HG02588 (cell line): Measurements from ENCODE around the gene ARHGEF1.
"Not testable (repeated sequence)": the region's sequence is repeated elsewhere in the genome, so short reads cannot be mapped to it uniquely, and the experiment has no call there.

Experiments used
- ATAC-seq: cut with Tn5 transposase; IDR thresholded peaks from one replicate; pipeline ENCODE4 v1.9.1; 2021; ENCODE audit warnings: mild to moderate bottlenecking, moderate library complexity; ENCODE audit not compliant: unreplicated experiment

ARHGEF1 gene

DNA sequence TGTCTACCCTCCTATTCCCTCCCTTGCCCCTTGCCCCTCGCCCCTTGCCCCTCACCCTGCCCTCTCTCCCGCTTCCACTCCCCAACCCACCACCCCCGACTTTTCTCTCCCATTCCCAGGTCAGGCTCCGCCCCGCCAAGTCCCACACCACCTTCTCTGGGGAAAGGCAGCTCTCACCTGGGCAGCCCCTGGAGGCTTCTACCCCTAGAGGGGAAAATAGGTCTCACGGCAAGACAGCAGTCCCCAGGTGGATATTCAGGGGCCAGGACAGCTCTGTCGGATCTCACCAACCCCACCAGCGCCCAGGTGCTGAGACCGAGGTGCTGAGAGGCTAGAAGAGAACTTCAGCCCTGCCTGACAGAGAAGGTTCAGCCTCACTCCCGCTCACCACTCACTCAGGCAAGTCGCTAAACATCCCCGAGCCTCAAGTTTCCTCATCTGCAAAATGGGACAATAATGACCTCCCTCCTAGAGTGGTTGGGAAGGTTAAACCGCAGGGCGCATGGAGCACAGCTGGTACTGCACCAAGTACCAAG is 46.6 kb downstream of the ARHGEF1 start:
- ATAC-seq = no peak

- no peak for ATAC-seq
Observed at GRCh38 chr19:41930322-41930722, 47.3 kb downstream of the ARHGEF1 start.

DNA sequence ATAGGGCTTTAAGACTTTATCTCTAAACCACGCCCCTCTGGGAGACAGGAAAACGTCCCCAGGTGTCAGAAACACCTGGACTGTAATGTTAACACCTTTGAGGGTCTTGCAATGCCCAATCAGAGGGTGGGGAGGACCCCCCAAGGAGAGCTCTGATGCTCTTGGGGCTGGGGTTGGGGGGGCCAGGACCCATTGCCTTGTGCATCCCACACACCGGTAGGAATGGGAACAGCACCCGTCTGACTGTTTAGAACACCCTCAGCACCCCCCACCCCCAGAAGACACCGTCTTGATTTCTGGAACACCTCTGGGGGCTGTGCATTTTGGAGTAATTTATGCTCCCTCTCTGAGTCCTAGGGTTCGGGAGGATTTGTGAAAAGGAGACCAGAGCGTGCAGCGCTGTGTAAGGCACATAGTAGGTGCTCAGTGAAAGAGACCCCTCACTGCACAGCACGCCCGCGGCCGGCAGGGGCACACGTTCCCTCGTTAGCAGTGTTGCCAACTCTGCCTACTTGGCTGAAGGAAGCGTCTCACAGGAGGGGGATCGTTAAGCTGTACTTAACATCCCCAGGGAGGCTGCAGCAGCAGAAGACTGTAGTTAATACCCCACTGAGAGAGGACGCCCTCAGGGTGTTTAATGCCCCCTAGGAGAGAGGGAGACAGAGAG is 48.1 kb downstream of the ARHGEF1 start:
- no peak for ATAC-seq

DNA sequence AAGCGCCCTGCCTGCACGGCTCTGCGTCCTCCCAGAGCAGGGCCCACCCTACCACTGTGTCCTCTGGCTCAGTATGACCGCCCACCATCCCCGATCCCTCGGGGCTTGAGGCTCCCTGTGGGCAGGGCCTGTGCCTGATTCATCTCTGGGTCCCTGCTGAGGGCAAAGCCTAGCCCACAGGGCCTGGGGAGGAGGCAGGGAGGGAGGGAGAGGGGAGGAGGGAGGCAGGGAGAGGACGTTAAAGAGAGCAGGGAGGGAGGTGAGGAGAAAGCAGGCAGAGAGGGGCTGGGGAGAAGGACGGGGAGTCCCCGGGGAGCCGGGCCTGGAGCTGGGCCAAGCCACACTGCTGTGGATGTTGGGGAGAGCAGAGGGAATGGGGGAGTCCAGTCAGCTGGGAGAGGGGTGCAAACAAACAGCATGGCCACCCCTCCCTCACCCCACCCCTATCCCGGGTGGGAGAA is 49.3 kb downstream of the ARHGEF1 start:
- no peak for ATAC-seq

DNA sequence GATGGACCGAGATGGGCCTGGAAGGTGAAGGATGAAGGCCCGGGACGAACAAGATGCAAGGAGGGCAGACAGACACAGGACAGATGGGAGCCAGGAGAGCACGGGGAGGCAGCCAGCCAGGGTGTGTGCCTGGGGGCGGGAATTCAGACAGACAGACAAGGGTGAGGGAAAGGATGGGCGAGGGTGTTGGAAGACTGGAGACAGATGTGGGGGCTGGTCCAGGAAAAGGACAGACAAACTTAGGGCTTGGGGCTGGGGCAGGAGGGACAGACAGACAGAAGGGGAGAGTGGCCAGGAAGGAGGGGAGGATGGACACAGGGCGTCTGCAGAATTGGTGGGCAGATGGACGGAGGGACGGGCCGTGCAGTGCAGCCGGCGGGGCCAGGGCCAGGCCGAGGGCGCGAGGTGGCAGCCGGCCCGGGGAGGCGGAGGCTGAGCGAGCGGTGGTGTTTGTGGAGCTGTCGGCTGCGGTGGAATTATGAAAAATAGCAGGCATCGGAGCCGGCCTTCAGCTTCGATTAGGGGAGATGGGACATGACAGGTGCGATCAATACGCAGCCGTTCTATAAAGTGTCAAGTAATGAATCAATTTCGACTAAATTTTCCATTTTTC is 49.8 kb downstream of the ARHGEF1 start:
- no peak for ATAC-seq

DNA sequence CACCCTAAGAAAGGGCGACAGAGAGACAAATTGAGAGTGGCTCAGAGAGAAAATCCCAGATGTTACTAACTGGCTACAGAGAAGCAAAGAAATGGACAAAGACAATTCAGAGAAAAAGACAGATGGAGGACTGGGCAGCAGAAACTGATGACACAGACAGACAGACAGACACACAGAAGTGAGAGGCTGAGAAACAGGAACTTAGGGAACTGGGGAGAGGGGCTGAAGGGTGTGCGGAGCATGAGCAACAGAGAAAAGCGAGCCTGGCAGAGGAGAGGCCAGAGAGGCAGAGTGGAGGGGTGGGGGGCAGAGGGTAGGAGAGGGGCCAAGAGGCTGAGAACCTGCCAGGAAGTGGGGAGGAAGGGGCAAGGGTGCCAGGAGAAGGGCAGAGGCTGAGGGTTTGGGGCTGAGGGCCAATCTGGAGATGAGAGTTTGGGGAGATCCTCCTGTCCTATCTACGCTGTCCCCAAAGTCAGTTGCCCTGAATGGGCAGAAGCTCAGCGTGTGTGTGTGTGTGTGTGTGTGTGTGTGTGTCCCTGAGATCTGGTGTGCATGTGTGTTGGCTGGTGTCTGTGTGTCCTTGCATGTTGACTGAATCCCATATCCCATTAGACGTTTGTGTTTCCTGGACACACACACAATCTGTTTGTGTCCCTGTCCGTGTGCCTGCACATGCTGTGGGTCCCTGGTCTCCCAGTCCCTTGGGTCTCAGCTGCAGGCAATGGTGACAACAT is 50.9 kb downstream of the ARHGEF1 start:
- ATAC-seq = no peak

DNA sequence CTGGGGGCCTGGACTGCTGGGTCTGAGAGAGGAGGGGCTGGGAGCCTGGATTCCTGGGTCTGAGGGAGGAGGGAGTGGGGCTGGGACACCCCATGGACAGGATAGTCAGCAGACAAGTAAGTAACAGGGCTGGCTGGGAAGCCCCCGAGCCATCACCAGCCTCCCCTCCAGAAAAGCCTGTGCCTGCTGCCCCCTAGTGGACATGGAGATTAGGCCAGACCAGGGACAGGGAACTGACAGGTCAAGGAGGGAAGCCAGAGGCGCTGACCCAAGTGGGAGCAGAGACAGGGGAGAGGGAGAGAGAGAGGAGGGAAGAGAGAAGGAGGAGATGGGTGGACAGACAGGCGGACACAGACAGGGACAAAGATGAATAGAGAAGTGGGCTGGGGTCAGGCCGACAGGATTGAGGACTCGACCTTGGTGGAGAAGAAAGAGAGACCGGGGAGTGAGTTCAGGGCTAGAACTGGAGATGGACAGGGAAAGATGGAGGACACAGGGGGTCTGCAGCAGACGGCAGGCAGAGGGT is 51.9 kb downstream of the ARHGEF1 start:
- ATAC-seq = no peak

- ATAC-seq = no peak
Observed at GRCh38 chr19:41935760-41936415, 52.9 kb downstream of the ARHGEF1 start.

DNA sequence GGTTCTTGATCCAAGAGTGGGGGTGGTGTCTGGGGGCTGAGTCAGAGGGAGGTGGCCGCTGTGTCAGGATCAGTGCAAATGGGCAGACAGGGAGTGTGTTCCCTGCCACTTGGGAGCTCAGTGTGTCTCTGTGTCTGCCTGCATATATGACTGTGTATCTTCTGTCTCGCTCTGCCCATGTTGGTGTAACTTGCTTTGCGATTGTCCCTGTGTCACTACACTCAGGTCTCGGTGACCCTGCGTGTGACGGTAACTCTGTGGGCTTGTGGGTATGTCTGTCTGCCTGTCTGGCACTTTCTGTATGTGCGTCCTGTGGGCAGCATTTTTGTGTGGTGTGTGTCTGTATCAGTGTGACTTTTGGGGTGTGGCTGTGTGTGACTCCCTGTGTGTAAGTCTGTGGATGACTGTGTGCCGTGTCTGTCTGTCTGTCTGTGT is 53.4 kb downstream of the ARHGEF1 start:
- no peak for ATAC-seq

DNA sequence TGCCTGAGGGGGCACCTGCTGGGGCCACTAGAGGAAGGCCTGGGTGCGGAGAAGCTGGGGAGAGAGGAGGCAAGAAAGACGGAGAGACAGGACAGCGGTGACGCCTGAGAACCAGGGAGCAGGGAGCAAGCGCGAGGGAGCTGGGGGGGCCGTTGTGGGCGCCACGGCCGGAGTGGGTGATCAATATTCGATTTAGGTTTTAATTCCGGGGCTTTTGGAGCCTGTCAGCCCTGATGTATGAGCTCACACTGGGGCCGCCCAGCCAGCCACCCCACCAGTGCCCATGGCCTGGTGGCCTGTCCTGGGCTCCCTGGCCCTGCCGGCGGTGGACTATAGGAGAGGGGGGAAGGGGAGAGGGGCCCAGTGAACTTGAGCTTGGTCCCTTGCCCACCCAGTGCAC is 54.0 kb downstream of the ARHGEF1 start:
- no peak for ATAC-seq

DNA sequence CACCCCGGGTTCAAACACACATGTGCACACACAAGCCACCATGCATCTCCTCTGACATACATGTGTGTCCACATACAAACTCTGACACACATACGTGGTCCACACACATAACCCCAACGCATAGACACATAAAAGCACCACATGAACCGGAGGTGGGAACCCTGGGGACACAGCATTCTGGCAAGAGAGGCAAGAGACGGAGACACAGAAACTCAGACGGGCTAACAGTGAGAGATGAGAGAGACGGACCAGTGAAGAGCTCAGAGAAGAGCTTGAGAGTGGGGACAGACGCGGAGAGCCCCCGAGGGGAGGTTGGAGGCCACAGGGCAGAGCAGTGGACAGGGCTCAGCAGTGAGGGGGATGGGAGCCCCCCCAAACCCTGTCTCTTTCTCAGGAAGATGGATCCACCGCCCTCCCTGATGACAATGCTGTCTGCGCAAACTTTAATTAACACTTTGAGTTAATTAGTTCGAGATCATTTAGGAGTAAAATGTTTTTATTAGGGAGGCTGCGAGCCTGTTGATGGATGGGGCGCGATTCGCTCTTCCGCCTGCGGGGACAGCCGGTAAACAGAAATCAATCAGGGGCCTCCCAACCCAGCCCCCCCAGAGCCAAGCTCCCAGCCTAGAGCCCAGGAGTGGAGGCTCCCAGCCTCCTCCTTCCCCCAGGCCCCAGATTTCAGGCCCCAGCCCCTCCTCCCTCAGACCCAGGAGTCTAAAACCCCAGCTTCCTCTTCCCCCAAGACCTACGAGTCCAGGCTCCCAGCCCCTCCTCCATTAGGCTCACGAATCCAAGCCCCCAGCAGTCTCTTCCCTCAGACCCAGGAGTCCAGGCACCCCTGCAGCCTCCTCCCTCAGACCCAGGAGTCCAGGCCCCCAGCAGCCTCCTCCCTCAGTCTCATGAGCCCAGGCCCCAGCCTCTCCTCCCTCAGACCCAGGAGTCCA is 54.8 kb downstream of the ARHGEF1 start:
- ATAC-seq = no peak

DNA sequence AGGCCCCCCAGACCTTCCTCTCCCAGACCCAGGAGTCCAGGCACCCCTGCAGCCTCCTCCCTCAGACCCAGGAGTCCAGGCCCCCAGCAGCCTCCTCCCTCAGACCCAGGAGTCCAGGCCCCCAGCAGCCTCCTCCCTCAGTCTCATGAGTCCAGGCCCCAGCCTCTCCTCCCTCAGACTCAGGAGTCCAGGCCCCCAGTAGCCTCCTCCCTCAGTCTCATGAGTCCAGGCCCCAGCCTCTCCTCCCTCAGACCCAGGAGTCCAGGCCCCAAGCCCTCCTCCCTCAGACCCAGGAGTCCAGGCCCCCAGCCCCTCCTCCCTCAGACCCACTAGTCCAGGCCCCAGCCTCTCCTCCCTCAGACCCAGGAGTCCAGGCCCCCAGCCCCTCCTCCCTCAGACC is 56.2 kb downstream of the ARHGEF1 start:
- not testable (repeated sequence) for ATAC-seq

GRCh38 chr19:41939861-41940730 is 57.1 kb downstream of the ARHGEF1 start:
- ATAC-seq = no peak

DNA sequence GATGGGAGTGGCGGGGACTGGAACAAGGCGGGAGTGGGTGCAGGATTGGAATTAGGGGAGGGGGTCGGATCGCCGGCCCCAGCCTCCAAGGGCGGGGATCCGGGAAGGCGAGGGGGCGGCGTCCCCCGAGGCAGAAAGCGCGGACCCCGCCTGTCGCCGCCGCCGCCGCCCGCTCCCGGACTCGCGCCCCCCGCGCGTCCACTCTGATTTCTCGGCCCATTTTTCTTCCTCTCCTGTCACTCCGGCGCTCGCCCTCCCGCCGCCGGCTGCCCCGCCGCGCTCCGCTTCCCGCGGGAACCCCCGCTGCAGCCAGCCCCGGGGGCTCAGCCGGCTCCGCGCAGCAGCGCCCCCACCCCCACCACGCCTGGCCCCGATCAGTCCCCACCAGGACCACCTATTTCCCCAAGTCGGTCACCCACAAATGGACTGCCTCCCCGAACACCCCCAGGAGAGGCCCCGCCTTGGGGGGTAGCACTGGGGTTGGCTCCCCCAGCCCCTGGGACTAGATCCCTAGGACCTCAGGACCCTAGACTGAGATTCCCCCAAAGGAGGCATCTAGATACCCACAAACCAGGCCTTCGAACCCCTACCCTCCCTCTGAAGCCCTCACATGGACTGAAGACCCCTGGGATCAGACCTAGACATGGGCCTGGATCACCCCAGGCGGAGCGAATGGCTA is 57.9 kb downstream of the ARHGEF1 start:
- no peak for ATAC-seq

- ATAC-seq = no peak
Observed at GRCh38 chr19:41941410-41942202, 58.6 kb downstream of the ARHGEF1 start.

GRCh38 chr19:41944336-41944735 is 61.4 kb downstream of the ARHGEF1 start:
- no peak for ATAC-seq

DNA sequence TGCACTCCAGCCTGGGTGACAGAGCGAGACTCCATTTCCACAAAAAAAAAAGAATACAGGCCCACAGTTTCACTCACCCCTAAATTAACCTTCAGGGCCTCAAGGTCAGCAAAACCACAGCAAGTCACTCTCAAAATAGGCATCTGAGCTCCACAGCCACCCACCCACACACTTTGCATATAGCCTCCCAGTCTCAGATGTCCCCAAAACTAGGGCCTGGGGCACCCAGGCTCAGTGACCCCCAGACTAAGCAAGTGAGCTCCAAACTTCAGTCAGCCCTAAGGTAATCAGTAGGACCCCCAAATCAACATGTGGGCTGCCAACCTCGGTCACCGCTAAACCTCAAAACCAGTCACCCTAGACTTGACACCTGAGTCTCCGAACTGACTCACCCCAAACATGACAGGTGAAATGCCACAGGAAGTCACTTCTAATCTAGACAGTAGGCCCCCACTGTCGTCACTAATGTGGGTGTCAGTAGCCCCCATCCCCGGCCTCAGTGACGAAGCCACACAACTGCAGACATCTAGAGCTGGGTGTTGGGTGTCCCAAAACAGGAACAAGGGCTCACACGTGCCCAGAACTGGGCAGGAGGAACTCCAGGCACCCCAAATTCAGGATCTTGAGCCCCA is 62.3 kb downstream of the ARHGEF1 start:
- peak; percentile 71 for ATAC-seq
